22Rv1 (cell line): ENCODE measurements around the gene DENND10.

ENCODE experiments used
- CTCF ChIP-seq: fragments of 450-650 bp; IDR thresholded peaks from 2 replicates; pipeline ENCODE4 v1.5.1; 2017; ENCODE audit warnings: mild to moderate bottlenecking
- ZFX ChIP-seq: fragments of 450-650 bp; IDR thresholded peaks from 2 replicates; pipeline ENCODE4 v1.6.1; 2017; ENCODE audit warnings: antibody characterized with exemption, borderline replicate concordance

DNA sequence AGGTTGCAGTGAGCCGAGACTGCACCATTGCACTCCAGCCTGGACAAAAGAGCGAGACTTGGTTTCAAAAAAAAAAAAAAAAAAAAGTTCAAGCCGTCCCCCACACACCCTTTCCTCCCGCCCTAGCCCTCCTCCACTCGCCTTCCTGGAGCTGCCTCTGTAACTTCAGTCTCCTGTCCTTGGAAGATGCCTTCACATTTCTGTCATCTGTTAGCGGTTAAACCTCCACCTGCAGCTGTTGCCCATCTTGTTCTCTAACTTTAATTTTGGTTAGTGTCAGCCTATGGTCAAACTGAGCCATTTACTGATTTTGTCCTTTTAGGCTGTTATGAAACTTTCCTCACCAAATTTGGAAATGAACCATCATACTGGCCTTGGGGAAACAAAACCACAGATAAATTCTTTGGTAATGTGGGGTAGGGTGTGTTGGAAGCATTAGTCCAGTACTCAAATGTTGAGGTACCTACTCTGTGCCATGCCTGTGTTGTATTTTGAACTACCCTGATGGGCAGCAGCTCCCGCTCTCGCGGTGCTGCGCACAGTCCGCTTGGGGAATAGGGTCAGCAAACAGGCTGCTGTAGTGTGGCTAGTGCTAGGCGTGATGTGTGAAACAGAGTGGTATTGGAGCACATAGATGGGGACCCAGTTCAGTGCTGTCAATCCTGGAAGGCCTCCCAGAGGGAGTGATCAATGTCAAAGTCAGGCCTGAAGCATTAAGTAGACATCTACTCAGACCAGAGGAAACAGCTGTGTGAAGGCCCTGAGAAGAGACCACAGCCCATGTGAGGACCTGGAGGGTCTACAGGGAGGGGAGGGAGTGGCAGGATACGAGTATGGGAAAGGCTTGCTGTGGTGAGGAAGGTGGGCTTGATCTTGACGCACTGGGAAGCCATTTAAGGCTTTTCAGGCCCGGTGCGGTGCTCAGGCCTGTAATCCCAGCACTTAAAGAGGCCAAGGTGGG, 34.7 kb downstream of the DENND10 start:
- no peak for TF ChIP-seq CTCF
- TF ChIP-seq ZFX, result no peak
